Esophagus squamous epithelium (tissue), 5 donors: ENCODE data around the gene ATOSB. TPM values are rescaled to one million over a fixed set of nuclear protein-coding genes. Genes with fewer than 3 reads are reported as not detected.

Experiments
- DNase-seq: peaks from one replicate; lab custom pipeline; 2025; lab: John Stamatoyannopoulos, UW
- H3K27ac ChIP-seq, 4 donors: fragments of 200-600 bp; sonication (generic); one replicate each; pipeline ENCODE4 v1.5.1; 2016 to 2019; ENCODE audit warnings: mild to moderate bottlenecking in 1 of 4
- H3K27me3 ChIP-seq, 4 donors: fragments of 200-600 bp; sonication (generic); 1 replicate in 3 of 4; 2 replicates in 1 of 4; pipeline versions ENCODE4 v1.5.1 to v1.6.0; 2017 to 2021; ENCODE audit warnings: antibody characterized with exemption in 1 of 4
- H3K36me3 ChIP-seq, 3 donors: fragments of 200-600 bp; sonication (generic); one replicate each; pipeline ENCODE4 v1.5.1; 2016 to 2019
- H3K4me1 ChIP-seq, 3 donors: fragments of 200-600 bp; sonication (generic); one replicate each; pipeline ENCODE4 v1.5.1; 2017 to 2019
- H3K4me3 ChIP-seq, 4 donors: fragments of 200-600 bp; sonication (generic); 1 replicate in 3 of 4; 2 replicates in 1 of 4; pipeline ENCODE4 v1.5.1; 2016 to 2019; ENCODE audit warnings: mild to moderate bottlenecking in 2 of 4, moderate library complexity in 1 of 4
- H3K9me3 ChIP-seq, 3 donors: fragments of 200-600 bp; sonication (generic); one replicate each; pipeline ENCODE4 v1.5.1; 2016 to 2019
- CTCF ChIP-seq, 6 experiments: fragments of 450-650 bp in 4 of 6; fragments of 200-600 bp in 2 of 6; sonication (generic) in 2 of 6; IDR thresholded peaks; one replicate each; pipeline ENCODE4 v1.5.1; 2016 to 2019; ENCODE audit warnings: antibody characterized with exemption in 6 of 6, mild to moderate bottlenecking in 4 of 6, moderate library complexity in 4 of 6
- POLR2A ChIP-seq, 4 donors: fragments of 450-650 bp; IDR thresholded peaks; one replicate each; pipeline ENCODE4 v1.6.1; 2017; ENCODE audit warnings: antibody characterized with exemption in 4 of 4, mild to moderate bottlenecking in 4 of 4, moderate library complexity in 3 of 4
- WGBS, 2 donors: methylation state at CpG; one replicate each; pipeline ENCODE4 v1.1.5; 2018; 5-methylcytosine and 5-hydroxymethylcytosine counted together
- intact Hi-C: fragments of 100-400 bp; cut with DNase I; formaldehyde crosslinking; loops from one replicate; pipeline ENCODE4 v1.15.0; 2022
- total RNA-seq, 4 donors: library from RNA; depleted of rRNA; stranded (reverse); fragments of >200 nt; gene quantifications; one replicate each; pipeline ENCODE4 v1.1.0, GENCODE V29; 2016
- donor health status: DM: yes; HTN: yes; CAD: no.

ATOSB gene
- total RNA-seq, 4 donors from 2014 or later: 24.4 to 57.8 (median 32.7) TPM

- intact Hi-C loops: no loop called here
- Histone ChIP-seq H3K4me3 (no peak overlapping the region), H3K27ac (no peak overlapping the region), H3K36me3 (peaks cover 22 to 50% (median 31%) of the 10 kb centered on the region in 3 donors), H3K27me3 (no peaks in the 10 kb centered on the region), H3K9me3 (no peaks in the 10 kb centered on the region), H3K4me1 (peaks cover 29 to 43% (median 30%) of the 10 kb centered on the region in 3 donors)
- no peak for DNase-seq
- WGBS, 2 donors: 34 to 54% methylated on average over 3 to 7 of the region's 18 CpGs
- no peak for TF ChIP-seq POLR2A (IDR thresholded peaks at IDR 0.05)
- no peak for TF ChIP-seq CTCF (IDR thresholded peaks at IDR 0.05)
These were observed 8.1 kb downstream of the ATOSB start for GRCh38 chr9:35107297-35108290.

- H3K9me3 ChIP-seq: no peaks in the 10 kb centered on the region
- peaks cover 26 to 45% (median 32%) of the 10 kb centered on the region in 3 donors for H3K4me1 ChIP-seq
- WGBS, 2 donors: 85 to 94% methylated on average over 2 to 4 of the region's 7 CpGs
- no peak overlapping the region for H3K27ac ChIP-seq
- H3K27me3 ChIP-seq: no peaks in the 10 kb centered on the region
- intact Hi-C loops: no loop called here
- no peak overlapping the region for H3K4me3 ChIP-seq
- no peak for DNase-seq
- H3K36me3 ChIP-seq: peaks cover 22 to 55% (median 31%) of the 10 kb centered on the region in 3 donors
- TF ChIP-seq POLR2A (IDR thresholded peaks at IDR 0.05): no peak
- TF ChIP-seq CTCF (IDR thresholded peaks at IDR 0.05): no peak
These were observed 9.3 kb downstream of the ATOSB start for GRCh38 chr9:35106343-35106730.

- DNase-seq: no peak
- H3K9me3 ChIP-seq: no peaks in the 10 kb centered on the region
- H3K36me3 ChIP-seq: peaks cover 22 to 61% (median 33%) of the 10 kb centered on the region in 3 donors
- H3K4me3 ChIP-seq: no peak overlapping the region
- peaks cover 20 to 46% (median 31%) of the 10 kb centered on the region in 3 donors for H3K4me1 ChIP-seq
- intact Hi-C loops: no loop called here
- H3K27me3 ChIP-seq: no peaks in the 10 kb centered on the region
- no peak overlapping the region for H3K27ac ChIP-seq
- WGBS, 2 donors: 89 to 92% methylated on average over 11 to 12 of the region's 13 CpGs
- TF ChIP-seq POLR2A (IDR thresholded peaks at IDR 0.05) (no peak), CTCF (IDR thresholded peaks at IDR 0.05) (no peak)
These were observed 9.9 kb downstream of the ATOSB start for GRCh38 chr9:35105571-35106342.

- whole genome bisulfite sequencing, 2 donors: 88 to 89% methylated on average over 6 to 12 of the region's 12 CpGs
- intact Hi-C loops: no loop called here
- TF ChIP-seq CTCF (IDR thresholded peaks at IDR 0.05): no peak
- TF ChIP-seq POLR2A (IDR thresholded peaks at IDR 0.05): no peak
These were observed 10.5 kb downstream of the ATOSB start for GRCh38 chr9:35105126-35105525.

More at GRCh38 chr9:35105126-35105525, 10.5 kb downstream of the ATOSB start:
- Histone ChIP-seq H3K4me3 (no peak overlapping the region), H3K4me1 (peaks cover 14 to 39% (median 25%) of the 10 kb centered on the region in 3 donors), H3K36me3 (peaks cover 22 to 67% (median 39%) of the 10 kb centered on the region in 3 donors), H3K9me3 (no peaks in the 10 kb centered on the region), H3K27me3 (no peaks in the 10 kb centered on the region), H3K27ac (no peak overlapping the region)
- DNase-seq: no peak
